Amniotic epithelial cell (primary cell): ENCODE results near the gene RUFY4.

ENCODE experiments used
- DNase-seq: peaks from one replicate; pipeline ENCODE4 v3.0.0-alpha.2; 2010; ENCODE audit warnings: low read depth

Gene RUFY4

GRCh38 chr2:218068721-218069334 lies at the start of gene RUFY4:
Gene RUFY4, plus strand, starts transcription at chr2:218069253. Its CDS starts 1,353 bp downstream, at chr2:218070606.
- peak; percentile 45 for DNase-seq

DNA sequence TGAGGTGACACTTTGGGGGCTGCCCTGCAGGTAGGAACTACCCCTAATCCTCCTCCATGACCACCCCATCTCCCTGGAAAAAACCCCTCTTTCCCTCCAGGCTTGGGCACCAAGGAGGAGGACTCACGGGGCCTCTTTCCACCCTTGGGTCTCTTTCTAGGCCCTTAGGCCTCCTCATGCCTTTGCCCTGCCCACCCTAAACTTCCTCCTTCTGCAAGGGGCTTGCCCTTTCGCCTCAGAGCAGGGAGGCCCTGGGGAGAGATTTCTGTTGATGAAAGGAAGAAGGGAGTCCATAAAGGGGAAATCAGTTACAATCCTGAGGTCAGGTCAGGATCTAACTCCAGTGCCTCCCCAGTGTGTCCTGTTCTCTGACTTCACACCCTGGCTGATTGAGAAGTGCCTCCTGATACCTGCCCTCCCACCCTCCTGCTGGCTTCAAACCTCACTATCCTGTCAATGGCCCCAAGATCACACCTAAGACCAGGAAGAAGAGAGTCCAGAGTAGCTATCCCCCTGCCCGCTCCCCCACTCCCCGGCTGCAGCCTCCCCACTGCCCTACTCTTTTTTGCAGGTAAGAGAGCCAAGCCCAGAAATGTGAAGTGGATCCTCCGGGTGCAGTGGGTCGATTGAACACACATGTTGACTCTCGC lies 49.5 kb upstream of the RUFY4 start:
- no peak for DNase-seq

DNA sequence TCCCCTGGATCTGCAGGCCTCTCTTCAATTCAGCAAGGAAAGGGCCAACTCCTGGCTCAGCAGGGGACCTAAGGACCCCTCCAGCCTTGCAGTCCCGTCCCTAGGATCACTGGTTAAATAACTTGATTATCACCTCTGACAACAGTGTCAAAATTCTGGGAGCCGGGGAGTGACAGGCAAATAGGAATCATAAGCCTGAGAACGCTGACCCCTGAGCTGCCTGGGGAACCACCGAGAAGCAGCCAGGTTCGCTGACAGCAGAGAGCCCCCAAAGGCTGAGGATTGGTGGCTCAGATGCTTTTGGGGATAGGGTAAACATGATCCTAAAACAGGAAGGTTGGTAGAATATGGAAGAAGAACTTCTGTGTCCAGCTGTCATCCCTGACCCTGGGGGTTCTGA lies 48.8 kb upstream of the RUFY4 start:
- DNase-seq, result no peak

DNA sequence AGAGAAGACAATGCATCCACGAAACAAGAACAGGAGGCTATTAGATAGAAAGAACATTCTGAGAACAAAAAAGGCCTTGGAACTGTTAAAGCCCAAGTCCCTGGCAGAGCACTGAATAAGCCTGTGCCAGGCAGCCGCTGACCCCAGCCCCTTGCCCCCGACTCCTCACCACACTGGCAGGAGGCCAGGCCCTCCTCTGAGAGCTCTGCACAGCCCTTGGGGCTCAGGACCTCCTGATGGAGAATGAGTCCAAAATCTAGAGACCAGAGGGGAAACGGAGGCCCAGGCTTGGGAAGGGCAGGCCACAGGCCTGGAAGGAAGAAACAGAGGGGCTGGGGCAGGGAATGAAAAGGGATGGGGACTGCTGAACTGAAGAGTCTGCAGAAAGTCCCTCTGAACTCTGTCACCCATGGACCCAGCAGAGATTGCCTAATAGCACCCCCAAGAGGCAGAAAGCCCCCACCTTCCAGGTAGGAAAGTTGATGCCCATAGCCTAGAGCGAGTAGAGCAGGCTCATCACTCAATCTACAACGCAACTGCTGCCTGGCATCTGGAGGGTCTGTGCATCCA lies 48.0 kb upstream of the RUFY4 start:
- no peak for DNase-seq

DNA sequence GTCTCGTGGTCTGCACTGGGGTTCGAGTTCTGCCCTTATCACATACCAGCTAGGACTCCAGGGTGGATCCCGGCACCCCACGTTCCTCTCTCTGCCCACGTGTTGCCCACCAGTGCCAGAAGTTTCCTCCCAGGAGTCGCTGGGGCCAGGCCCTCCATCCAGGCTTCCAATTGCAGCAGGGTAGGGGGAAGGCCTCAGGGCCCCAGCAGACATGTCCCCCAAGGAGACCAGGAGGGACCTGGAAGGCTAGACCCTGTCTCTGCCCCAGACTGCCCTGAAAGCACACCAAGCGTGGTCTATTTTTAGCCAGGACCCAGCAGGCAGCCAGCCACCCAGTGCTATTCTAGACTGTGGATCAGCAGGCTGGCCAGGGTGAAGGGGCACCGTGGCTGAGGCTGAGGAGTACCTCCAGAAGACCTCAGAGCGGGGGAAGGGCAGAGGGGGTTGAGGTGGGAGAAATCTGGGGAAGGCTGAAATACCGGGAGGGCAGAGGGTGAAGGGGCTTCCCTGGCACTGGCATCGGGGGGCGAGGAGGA lies 47.4 kb upstream of the RUFY4 start:
- DNase-seq, result no peak

DNA sequence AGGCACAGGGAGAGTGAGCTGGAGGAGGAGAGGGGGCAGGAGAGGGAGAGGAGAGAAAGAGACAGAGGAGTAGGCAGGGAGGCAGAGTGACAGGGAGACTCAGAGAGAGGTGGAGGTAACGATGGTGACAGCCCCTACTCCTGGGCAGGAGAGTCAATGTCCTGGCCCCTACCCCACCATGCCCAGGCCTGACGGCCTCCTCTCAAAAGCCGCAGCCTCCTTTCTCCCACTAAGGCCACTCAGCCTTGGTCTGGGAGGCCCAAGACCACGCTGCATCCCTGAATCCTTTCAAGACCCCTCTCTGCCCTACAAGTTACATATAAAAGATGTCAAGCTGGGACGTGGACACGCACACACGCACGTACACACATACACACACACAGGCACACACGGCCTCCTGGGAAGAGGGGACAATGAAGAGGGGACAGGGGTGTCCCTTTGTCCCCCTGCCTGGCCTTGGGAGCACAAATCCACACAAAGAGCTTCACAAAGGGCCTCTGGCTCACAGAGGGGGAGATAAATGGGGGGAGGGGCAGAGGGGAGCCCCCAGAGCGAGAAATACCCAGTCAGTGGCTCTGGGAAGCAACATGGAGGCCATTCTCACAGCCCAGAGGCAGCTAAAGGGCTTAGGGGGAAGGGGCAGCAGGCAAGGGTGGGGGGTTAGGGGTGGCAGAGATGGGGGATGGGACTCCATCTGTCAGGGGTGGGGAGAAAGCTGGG lies 46.8 kb upstream of the RUFY4 start:
- DNase-seq, result no peak

GRCh38 chr2:218022851-218023530 lies 46.1 kb upstream of the RUFY4 start:
- DNase-seq, result no peak

- no peak for DNase-seq
These were observed 45.4 kb upstream of the RUFY4 start for GRCh38 chr2:218023636-218024035.

GRCh38 chr2:218024336-218024735 lies 44.7 kb upstream of the RUFY4 start:
- no peak for DNase-seq

- no peak for DNase-seq
These were observed 44.2 kb upstream of the RUFY4 start for GRCh38 chr2:218024871-218025270.

DNA sequence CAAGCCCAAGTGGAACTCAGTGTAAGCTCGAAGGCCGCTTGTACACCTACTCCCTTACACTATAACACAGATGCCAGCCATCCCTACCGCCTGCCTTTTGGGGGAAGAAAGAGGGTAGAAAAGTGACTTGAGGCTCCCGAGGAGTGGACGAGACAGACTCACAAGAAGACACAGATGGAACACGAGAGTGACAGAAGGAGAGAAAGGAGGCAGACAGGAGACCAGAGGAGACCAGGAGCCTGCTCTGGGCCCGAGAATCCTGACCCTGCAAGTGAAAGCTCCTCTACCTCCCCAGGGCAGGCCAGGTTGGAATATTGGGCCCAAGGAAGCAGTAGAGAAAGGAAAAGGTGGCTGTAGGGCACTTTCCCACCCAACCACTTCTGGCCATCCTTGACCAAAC lies 42.8 kb upstream of the RUFY4 start:
- DNase-seq, result no peak

DNA sequence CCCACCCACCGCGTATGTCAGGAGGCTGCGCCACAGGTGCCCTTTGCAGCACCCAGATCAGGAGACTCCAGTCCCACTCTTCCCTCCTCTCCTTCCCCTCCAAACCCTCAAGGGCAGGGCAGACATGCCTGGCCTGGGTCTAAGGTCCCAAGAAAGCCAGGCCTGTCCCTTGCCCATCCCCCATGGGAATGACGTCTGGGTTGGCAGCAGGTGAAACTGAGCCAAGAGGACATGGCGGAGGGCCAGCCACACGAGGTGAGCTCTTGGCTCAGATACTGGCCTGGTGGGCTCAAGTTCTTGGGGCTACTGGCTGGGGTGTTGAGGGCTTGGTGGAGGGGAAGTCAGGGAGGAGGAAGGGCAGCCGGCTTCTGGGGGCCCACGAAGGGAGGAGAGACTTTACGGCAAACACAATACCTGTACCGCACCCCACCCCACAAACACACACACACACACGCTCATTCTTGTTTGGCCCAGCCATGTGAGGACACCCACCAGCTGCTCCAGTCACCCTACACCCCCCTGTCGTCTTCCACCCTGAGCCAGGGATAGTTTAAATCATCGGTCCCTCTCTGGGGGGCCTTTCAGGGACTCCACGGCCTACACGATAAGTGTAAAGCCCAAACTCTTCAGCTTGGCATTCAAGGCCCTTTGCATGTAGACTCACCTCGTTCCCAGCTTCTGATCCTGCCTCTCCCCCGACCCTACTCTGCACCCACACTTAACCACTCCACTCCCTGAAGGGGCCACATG lies 42.2 kb upstream of the RUFY4 start:
- no peak for DNase-seq

DNA sequence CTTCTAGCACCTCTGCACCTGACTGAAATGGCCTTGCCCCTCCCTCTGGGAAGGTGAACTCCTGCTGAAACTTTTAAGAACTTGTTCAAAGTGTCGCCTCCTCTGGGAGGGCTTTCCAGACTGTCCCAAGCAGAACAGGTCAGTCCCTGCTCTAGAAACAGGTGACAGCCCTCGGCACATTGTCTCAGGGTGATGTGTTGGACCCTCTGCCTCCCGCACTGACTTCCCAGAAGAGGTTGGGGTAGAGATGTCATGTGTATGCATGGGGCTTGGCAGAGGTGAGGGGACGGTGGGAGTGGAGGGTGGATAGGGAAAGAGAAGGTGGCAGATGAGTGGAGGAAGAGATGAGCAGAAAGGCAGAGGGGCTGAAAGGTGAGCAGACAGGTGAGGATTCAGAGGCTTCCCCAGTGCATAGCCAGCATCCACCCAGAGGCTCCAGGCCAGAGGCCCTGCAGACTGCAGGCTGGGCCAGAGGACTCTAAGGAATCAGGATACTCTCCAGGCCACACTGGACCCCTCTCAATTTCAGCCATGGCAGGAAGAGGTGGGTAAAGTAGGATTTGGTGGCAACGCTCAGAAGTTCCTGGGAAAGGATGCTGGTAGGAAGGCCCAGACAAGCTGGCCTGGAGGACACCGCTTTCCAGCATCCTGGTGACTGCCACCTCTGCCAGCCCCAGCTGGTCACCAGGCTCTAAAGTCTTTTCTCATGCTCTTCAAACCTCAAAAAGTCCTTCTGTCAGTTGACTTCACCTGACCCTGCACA lies 41.4 kb upstream of the RUFY4 start:
- DNase-seq, result no peak

DNA sequence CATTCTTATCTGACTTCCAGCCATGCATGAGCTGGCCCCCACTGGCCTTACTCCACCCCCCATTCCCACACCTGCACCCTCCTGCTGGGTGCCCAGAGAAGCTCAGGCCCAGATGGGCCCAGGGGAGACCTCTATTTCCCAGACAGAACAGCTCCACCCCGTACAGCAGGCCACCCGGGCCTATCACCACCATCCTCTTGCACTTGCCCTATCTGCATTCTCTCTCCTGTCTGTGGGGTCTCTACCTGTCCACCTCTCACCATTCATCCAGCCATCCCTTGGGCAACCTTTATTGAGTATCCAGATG lies 40.9 kb upstream of the RUFY4 start:
- DNase-seq, result no peak

DNA sequence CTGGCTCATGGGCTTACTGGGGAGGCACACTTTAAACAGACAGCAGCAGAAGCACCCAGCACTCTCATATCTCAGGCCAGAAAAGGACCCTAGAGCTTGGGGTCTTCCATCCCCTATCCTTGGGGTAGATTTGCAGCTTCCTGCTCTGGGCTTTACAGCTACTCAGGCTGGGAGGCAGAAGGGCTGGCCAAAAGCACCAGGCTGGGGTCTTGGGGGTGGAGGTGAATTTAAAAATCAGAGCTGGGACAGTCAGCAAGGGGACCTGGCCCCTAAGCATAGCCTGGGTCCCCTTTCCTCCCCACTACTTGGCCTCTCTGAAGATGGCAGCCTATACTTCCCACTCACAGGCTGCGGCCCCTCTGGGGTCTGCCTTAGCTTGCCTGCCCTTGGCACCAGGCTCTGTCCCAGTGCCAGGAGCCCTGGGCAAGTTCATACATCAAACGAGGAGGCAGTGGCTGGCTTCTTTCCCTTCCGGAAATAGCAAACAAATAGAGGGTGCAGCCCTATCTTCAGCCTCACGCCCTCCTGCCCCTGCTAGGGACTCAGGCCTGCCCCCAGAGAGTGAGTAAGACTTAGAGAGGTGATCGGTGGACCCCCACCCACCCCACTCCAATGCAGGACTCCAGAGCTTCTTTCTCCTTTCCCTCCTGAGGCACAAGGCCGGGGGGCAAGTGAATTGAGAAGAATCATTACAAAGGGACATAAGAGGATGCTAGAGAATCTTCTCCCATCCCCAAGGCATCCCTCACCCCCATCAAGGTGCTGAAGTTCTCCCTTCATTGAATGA lies 40.3 kb upstream of the RUFY4 start:
- DNase-seq, result no peak

GRCh38 chr2:218029366-218030360 lies 39.4 kb upstream of the RUFY4 start:
- peak; percentile 20 for DNase-seq

- DNase-seq, result no peak
These were observed 38.5 kb upstream of the RUFY4 start for GRCh38 chr2:218030409-218031195.

- DNase-seq, result no peak
These were observed 37.8 kb upstream of the RUFY4 start for GRCh38 chr2:218031261-218031660.
